GM21515 (cell line): ENCODE data around the gene TMEM209.
"Not testable (repeated sequence)": the region's sequence is repeated elsewhere in the genome, so short reads cannot be mapped to it uniquely, and the experiment has no call there.

Source experiments
- ATAC-seq: cut with Tn5 transposase; IDR thresholded peaks from one replicate; pipeline ENCODE4 v1.9.1; 2021; ENCODE audit not compliant: unreplicated experiment

Gene TMEM209

DNA sequence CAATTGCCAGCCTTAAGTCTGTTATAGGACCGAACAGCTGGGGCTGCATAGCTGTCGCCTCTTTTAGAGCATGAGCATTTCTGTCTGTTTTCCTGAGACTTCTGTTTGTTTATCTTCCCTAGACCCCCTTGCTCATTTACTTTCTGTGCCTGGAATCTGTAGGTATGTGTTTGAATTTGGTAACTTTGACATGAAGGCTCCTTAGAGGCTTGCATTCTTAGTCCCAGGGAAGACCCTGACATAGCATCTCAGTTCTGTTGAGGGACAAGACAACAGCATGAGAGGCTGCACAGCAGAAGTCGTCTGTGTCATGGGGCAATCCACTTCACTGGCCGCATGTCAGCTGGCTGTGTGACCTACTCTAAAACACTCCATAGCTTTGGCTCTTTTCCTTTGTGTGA is 76.2 kb downstream of the TMEM209 start:
- ATAC-seq, result no peak

DNA sequence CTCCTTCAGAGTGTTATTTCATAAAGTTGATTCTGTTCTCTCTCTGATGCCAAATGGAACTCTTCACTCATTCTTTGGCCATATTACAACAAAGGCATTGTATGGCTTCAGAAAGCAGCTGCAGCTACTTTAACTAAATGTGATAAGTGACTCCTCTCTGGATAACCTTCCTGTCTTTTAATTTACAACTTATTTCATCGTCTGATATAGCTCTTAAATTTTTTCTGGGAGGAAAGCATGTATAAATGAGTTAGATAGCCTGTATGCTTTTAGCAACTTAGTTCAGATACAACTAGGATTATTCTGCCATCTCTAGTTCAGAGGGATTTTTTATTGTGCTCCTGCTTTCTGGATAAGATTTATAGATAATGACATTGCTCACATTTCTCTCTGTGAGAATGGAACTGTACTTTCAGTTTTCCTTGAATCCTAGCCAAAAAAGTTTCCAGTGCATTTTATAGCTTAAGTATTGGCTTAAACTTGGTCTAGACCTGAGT is 77.3 kb downstream of the TMEM209 start:
- ATAC-seq, result no peak

DNA sequence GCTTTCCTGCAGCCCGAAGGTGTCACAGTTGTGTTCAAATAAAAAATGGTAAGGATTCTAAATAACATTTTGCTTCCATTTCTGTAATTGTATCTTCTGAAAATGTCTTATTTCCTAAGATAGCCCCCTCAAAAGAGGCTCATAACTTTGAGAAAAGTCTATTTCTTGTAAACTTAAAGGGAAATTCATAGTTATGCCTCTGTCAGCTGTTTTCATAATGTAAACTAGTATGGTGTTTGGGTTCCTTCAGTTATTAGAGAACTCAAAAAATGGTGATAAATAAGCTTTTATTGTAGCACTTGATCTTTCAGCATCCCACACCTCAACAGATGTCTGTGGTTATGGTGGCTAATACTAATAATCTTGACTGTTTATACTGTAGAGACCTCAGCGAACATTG is 77.8 kb downstream of the TMEM209 start:
- ATAC-seq, result no peak

DNA sequence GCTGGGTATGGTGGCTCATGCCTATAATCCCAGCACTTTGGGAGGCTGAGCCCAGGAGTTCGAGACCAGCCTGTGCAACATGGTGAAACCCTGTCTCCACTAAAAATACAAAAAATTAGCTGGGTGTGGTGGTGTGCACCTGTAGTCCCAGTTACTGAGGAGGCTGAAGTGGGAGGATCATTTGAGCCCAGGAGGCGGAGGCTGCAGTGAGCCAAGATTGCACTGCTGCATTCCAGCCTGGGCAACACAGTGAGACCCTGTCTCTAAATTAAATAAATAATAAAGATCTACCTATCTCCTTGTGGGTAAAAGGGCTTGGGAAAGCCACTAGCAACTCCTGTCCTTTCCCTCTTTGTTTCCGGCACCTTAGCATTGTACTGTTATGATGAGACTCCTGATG is 78.4 kb downstream of the TMEM209 start:
- not testable (repeated sequence) for ATAC-seq

DNA sequence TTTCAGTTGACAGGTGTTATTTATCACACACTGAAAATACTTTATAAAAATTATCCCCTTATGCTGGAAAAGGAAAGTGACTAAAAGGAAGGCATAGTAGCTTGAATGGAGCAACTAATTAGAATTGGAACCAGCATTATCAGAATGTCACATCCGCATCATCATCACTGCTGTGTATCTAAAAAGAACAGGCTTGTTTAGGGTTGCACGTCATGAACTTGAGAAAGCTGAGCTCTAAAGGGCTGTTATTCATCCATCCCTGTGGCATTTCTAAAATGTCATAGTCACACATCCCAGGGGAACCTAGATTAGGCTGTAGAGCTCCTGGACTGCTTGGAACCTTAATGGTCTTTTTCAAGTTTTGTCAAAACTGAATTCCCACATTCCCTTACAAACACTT is 80.5 kb downstream of the TMEM209 start:
- ATAC-seq, result no peak

DNA sequence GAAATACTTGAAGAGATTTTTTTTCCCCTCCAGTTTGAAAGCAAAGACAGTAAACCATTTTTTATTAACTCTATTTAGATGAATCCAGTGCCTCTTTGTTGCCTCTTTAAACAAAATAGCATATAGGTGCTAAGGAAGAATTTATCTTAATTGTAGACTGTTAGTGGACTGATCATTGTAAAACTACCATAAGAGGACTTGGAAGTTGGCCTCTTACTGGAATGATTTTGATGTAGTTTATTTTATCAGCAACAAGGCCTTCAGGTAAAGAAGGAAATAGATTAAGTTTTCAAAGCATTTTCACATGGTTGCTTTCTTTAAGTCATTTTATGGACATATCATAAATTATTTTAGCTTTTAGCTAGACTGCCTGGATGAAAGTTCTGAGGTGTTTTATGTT is 81.7 kb downstream of the TMEM209 start:
- no peak for ATAC-seq

DNA sequence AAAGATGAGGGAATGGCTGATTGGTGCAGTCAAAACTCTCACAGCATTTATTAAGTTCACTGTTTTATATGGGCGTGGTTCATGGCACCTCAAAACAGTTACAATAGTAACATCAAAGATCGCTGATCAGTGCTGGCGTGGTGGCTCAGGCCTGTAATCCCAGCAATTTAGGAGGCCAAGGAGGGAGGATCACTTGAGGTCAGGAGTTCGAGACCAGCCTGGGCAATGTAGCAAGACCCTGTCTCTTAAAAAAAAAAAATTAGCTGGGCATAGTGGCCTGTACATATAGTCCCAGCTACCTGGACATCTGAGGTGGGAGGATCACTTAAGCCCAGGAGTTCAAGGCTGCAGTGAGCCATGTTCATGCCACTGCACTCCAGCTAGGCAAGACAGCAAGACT is 86.4 kb downstream of the TMEM209 start:
- ATAC-seq, result no peak

DNA sequence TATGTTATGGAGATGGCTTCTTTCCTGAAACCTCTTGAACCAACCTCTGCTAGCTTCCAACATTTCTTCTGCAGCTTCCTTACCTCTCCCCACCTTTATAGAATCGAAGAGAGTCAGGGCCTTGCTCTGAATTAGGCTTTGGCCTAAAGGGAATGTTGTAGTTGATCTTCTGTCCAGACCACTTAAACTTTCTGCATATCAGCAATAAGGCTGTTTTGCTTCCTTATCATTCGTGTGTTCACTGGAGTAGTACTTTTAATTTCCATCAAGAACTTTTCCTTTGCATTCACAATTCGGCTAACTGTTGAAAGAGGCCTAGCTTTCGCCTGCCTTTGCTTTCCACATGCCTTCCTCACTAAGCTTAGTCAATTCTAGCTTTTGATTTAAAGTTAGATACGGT is 86.9 kb downstream of the TMEM209 start:
- ATAC-seq, result no peak

DNA sequence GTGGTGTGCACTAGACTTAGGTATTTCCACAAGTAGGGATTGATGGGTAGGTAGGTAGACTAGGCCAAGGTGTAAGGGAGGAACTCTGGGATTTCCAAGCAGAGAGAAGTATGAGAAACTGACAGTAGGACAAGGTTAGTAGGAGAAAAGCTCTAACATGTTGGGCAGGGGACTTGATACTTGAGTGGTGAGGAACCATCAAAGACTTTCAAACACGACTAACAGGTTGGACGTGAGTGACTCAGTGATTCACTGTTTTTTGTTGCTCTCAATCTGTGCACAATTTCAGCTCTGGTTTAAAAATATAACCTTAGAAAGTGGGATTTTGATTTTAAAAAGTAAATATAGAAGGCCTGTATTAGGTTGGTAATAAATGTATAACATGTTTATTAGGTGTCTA is 90.4 kb downstream of the TMEM209 start:
- peak; percentile 21 for ATAC-seq
